DMS114 treated with DMSO at 0.1 percent for 48 hours (cell line): Measurements from ENCODE around the gene ADGRF3.
"Not testable (repeated sequence)": the region's sequence is repeated elsewhere in the genome, so short reads cannot be mapped to it uniquely, and the experiment has no call there.

Experiments used
- DNase-seq: peaks from one replicate; lab custom pipeline; 2025; ENCODE audit not compliant: unreplicated experiment; lab: John Stamatoyannopoulos, UW

Gene ADGRF3

DNA sequence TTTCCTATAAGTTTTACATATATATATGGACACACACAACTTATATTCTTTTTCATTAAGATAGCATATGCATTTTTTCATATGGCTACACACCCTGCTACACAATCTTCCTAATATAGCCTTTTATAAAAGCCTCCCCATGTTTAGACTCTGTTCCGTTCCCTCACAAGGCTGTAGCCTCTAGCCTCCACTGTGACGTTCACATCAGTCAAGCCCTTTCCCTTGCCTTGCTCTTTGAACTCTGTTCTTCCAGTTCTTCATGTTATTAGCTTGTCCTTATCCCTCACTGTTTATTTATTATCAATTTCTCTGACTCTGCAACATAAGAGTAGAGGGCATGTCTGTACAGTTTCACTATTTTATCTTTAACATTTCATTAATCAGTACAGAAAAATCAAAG is 63.0 kb downstream of the ADGRF3 start:
- DNase-seq = no peak

DNA sequence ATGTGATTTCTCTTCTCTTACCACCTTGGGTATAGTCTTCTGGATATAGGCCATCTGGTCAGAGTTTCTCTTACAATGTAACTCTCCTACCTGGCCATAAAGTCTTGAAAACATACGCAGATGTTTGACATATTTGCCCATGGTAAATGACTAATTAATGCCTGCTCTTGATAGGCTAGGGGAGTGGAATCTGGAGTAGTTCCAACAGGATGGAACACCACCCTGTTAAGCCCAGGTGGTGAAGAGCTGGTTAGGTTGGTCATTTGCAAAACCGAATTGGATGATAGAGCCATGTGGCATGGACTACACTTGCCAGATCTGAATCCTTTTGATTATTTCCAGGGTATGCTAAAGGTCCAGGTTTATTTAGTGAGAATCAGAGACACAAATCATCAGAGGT is 65.4 kb downstream of the ADGRF3 start:
- no peak for DNase-seq

DNA sequence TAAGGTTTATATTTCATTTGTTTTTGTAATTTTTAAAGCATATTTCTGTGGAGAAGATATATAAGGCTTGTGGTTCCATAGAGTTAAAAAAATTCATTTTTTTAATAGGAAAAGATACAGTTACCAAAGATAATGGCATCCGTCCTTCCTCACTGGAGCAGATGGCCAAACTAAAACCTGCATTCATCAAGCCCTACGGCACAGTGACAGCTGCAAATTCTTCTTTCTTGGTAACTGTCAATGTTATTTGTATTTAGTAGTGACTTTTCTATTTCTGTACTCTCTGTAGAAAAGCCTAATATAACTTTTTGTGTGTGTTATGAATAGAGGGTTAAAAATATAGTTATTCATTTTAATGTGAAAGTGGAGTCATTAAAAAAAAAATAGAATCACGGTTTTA is 66.7 kb downstream of the ADGRF3 start:
- no peak for DNase-seq

DNA sequence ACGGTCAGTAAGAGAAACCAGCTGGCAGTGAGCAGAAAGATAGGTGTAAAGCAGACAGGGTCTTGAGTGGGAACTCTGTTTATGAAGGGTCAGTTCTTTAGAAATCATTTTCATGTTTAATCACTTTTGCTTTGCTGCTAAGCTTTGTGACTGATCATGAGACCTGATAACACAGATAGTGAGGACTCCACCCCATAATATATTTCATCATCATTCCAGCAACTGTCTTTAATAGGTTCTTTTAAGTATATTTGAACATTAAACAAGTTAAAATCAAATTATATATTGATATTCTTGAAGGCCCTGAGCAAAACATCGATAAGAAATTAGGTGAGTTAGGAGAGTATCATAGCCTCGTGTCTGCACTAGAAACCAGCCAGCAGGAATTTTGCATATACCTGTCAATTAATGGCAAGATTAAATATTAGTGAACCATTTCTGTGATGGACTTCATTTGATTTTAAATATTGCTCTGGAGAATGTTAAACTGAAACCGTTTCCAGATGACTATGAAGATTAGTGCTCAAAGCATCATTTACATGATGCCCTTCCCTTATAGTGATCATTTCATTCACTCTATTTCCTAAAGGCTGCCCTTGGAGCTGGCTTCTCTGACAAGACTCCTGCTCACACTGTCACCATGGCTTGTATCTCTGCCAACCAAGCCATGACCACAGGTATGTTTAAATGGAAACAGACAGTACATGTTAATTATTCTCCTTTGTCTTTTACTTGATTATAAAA is 69.9 kb downstream of the ADGRF3 start:
- no peak for DNase-seq

DNA sequence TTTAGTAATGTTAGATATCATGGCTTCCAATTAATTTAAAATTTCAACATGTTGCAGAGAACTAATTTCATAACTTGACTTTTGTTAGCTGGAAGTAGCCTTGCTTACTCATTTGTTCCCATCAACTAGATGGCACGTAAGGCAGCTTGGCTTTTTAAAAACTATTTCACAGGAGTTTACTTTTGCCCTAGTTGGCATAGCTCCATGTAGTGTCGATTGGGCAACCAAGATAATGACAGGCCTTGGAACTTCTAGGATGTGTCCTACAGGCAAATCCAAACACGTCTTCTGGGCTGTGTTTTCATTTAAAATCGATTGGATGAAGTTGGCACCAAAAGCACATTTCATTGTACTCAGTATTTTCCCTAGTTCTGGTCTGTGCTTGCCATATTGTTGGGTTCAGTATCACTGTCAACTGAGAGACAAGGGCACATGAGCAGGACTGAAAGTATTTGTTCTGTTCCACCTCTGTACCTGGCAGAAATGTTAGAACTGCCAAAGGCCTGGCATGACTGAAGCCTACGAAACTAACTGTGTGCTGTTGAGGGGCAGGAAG is 72.5 kb downstream of the ADGRF3 start:
- no peak for DNase-seq

DNA sequence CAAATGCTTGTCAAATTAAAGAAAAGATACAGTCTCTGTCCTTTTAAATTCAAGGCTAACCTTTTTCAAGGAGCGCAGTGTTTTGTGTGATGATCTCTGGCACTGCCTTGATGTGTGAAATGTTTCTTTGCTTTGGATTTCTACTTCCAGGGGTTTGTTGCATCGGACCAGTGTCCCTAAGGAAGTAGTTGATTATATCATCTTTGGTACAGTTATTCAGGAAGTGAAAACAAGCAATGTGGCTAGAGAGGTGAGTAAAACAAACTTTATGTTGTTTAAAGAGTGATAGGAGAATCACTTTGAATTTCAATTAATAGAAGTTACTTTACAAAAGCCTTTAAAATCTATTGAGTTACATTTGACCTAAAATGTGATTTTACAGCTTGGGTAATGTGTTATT is 73.1 kb downstream of the ADGRF3 start:
- DNase-seq = no peak

DNA sequence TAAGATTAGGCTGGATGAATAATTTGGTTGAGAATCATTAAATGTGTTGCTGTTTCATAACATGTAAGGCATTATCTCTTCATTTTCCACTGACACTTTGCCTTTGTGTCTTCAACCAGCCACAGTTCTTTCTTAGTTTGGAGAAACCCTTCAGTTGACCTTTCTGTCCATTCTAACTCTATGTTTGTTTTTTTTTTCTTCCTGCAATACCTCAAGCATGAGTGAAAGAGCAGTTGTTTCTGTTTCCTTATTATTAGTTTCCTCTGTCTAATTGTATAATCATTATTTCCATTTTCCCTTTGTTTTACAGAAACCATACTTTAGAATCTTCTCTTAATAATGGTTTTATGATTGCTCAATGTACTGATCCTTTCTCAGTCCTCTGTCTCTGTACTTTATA is 76.2 kb downstream of the ADGRF3 start:
- DNase-seq = no peak

DNA sequence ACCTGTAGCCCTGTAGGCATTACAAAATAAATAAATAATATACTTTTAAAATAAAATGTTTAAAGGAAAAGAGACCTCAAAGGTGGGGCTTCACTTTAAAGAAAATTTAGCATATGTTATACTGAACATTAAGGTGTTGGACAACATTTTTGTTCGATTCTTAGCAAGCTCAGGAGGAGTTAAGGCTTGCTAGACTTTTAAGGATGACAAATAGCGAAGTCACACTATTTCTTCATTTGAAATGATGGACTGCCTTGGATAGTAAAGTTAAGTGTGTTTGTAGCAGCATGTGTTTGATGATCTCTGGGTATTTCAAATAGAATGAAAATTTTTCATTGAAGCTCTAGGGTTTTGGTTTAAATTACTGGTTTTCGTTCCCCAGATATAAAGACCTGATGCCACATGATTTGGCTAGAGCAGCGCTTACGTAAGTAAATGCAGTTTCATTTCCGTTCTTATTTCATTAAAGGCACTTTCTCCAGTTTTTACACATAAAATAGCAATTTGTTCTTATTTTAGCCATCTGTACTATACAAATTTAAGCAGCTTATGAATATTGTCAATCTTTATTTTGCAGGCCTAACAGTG is 76.9 kb downstream of the ADGRF3 start:
- DNase-seq = no peak

DNA sequence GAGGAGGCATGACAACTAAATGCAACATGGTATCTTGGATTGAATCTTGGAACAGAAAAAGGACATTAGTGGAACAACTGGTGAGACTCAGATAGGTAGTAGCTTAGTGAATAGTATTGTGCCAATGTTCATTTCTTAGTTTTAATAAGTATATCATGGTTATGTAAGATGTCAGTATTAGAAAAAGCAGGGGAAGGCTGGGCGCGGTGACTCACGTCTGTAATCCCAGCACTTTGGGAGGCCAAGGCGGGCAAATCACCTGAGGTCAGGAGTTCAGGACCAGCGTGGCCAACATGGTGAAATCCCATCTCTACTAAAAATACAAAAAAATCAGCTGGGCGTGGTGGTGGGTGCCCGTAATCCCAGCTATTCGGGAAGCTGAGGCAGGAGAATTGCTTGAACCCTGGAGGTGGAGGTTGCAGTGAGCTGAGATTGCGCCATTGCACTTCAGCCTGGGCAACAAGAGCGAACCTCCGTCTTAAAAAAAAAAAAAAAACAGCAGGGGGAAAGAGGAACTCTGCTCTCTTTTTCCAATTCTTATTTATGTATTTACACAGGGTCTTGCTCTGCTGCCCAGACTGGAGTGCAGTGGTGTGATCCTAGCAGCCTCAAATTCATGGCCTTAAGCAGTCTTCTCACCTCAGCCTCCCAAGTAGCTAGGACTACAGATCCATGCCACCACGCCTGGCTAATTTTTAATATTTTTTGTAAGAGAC is 77.8 kb downstream of the ADGRF3 start:
- not testable (repeated sequence) for DNase-seq

DNA sequence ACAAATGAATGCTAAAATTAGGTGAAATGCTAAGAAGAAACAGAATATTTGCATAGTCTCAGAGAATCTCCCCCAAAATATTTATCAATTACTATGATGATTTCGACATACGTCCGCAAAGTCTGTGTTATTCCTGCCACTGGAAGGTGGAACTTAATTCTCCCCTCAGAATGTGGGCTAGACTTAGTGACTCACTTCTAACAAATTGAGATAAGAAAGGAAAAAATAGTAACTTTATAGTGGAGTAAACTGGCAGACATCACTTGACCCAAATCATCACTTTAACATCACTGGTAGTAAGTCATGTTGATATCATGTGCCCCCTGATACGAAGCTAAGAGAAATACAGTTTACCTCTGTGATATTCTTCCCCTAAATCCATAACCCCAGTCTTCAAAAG is 78.4 kb downstream of the ADGRF3 start:
- DNase-seq = no peak

DNA sequence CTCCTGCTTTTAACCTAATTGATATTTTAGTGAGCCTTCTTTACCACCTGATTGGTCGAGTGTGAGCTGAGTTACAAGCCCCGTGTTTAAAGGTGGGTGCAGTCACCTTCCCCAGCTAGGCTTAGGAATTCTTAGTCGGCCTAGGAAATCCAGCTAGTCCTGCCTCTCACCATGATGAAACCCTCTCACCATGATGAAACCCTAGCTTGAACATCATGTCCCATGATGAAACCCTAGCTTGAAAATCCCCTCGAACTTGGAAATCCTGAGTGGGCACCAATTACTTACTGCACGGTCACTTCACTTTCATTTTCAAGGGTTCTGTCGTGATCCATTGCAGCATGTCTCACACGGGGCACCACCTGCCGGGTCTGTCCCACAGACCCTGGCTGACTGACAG is 87.8 kb downstream of the ADGRF3 start:
- not testable (repeated sequence) for DNase-seq
